Stimulated activated CD4-positive, alpha-beta T cell treated with anti-CD3 and anti-CD28 coated beads, Interleukin-1b, Interleukin-23, amount 100 ng/mL, for 24 hours (primary cell): Measurements from ENCODE around the gene LCMT2.

Source experiments
- DNase-seq, 4 experiments: peaks; one replicate each; pipeline ENCODE4 v3.0.0-alpha.2; 2020; ENCODE audit warnings: low read depth in 4 of 4, low spot score in 1 of 4

The LCMT2 gene

DNA sequence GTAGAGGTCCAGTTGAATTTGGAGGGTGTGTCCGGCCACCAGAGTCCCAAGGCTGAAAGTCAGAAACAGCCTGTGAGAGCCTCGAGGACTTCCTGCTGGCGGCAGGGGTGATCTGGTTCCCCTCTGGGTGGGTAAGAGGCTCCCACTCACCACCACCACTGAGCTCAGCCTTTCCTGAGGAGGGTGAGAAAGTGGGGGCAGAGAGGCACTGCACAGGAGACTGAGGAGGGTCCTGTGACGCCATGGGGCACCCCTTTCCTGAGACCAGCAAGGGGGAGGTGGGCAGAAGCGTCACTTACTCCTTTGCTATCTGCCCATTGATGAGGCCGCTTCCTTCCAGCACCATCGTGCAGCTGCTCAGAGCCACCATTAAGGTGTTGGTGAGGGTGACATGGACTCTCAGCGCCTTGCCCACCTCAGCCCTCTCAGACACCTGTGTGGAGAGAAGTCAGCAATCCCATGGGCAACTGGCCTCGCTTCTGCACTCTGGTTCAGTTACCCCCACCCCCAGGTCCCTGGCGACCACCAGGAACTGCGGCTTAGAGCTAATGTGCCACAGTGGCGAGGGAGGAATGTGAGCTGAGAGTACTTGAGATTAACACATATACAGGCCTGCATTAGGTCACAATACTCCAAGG lies 53.7 kb downstream of the LCMT2 start:
- no peak for DNase-seq

DNA sequence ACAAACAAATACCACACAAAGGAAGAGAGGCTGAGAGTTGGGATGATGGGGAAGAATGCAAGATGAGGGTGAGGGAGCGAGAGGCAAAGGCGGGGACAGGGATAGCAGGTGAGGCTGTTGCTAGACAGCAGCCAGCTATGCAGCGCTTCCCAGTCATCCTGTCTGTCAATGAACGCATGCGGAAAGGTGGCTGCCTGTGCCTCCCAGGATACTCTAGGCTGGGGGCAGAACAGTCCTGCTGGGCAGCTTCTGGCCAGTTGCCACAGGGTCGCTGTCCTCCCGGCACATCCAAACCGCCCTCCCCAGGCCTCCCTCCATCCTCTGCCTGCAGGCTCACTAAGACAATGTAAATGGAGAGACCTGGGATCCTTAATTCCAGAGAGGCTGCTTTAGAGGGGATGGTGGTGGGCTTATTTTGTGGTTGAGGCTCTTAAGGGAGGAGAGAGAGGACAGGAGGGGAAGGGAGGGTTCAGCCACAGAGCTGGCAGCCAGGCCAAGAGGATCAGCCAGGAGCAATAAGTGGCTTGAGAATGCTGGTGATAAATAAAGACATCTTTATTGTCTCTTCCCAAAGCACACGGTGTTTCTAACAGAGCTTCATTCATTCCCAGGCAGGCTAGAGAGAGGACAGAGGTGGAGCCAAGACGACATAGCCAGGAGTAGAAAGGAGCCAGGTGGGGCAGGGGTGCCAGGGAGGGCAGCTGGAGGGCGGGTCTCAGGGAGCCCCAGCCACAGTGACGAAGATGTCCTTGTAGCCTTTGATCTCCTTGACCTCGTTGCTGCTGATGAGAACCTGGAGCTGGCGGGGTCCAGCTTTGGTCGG lies 54.4 kb downstream of the LCMT2 start:
- DNase-seq = no peak

DNA sequence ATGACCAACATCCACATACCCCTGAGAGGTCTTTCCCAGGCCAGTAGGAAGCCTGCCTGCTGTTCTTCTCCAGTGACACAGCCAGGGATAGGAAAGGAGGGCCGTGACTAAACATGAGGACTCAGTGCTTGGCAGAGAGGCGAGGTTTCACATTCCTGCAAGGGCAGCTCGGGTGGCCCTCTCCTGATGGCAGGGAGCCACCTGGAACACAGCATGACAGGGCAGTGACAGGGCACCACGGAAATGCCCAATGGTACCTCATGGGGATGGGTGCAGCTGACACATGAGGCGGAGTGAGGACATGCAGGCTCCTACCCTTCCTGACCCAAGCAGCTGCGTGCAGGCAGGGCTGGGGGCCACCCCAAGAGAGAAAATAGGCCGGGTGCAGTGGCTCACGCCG lies 56.2 kb downstream of the LCMT2 start:
- DNase-seq = no peak
